K562 (cell line): Measurements from ENCODE around the gene WDR76. TPM values are rescaled to one million over a fixed set of nuclear protein-coding genes. Genes with fewer than 3 reads are reported as not detected.

Experiments used
- ARID1B ChIP-seq: fragments of 450-650 bp; IDR thresholded peaks from 2 replicates; pipeline ENCODE4 v1.6.1; 2016; ENCODE audit warnings: antibody characterized with exemption, mild to moderate bottlenecking, inconsistent platforms
- ETV5 ChIP-seq: sonication (generic); formaldehyde crosslinking; IDR thresholded peaks from 2 replicates; pipeline ENCODE4 v1.4.0; 2020; ENCODE audit warnings: low read depth, mild to moderate bottlenecking, missing genetic modification reagents
- HOMEZ ChIP-seq: fragments of 250-450 bp; sonication (Bioruptor Pico); IDR thresholded peaks from 2 replicates; pipeline ENCODE4 v1.4.0; 2020; ENCODE audit warnings: mild to moderate bottlenecking, moderate library complexity
- ZNF407 ChIP-seq: fragments of 450-650 bp; IDR thresholded peaks from 2 replicates; pipeline ENCODE4 v1.6.1; 2016; ENCODE audit warnings: low read depth
- polyA plus RNA-seq, 8 experiments: library from polyadenylated mRNA; depleted of rRNA in 4 of 8; stranded (reverse) in 5 of 8; unstranded in 3 of 8; fragments of >200 nt; fragmentation: Nextera tagmentation in 2 of 8; fragmentation: Illumina TruSeq in 1 of 8; extraction: Ambion mirVana in 2 of 8; extraction: Trizol in 1 of 8; gene quantifications; 2 replicates each; pipeline versions ENCODE4 v1.2.1 to v1.2.3, GENCODE V29; 2011 to 2014; ENCODE audit warnings: inconsistent platforms in 1 of 8, missing spikeins in 1 of 8
- total RNA-seq, 7 experiments: library from RNA; depleted of rRNA in 6 of 7; stranded (reverse); fragments of >200 nt in 6 of 7; fragmentation: Illumina TruSeq in 2 of 7; extraction: Trizol in 2 of 7; gene quantifications; 2 replicates each; pipeline versions ENCODE4 v1.2.1 to v1.2.3, GENCODE V29; 2011 to 2021; ENCODE audit warnings: low replicate concordance in 1 of 7

Gene WDR76
- total and polyA plus RNA-seq, 9 of the 15 experiments (the other 6 are each of a cell fraction or from before 2014, with no cell fraction given) = 9.8 to 69.5 (median 44.4) TPM

GRCh38 chr15:43826508-43827341, at the start of gene WDR76 (continued):
- no peak for TF ChIP-seq HOMEZ (CRISPR knock-in tag)
- peak; percentile 76; the same call in 1 of the 2 replicates for TF ChIP-seq ETV5 (CRISPR knock-in tag)
- no peak for TF ChIP-seq ZNF407
- TF ChIP-seq ARID1B = peak; percentile 54; the same call in 1 of the 2 replicates
